B cell (primary cell): Measurements from ENCODE around the gene SEMA3G. TPM values are rescaled to one million over a fixed set of nuclear protein-coding genes. Genes with fewer than 3 reads are reported as not detected.

ENCODE experiments used
- ATAC-seq: fragments of 200-7000 bp; cut with Tn5 transposase; one replicate; pipeline ENCODE4 v1.10.0; 2021; ENCODE audit warnings: low read depth, mild to moderate bottlenecking, moderate number of reproducible peaks, moderate library complexity
- CTCF ChIA-PET: fragments of 350-600 bp; sonication (Branson Sonifier 250); formaldehyde crosslinking; loops from one replicate; lab custom pipeline; 2021; ENCODE audit warnings: antibody characterized with exemption, inconsistent platforms; lab: Charles Lee
- POLR2A ChIA-PET: fragments of 350-600 bp; sonication (Branson Sonifier 250); formaldehyde crosslinking; loops from one replicate; lab custom pipeline; 2021; ENCODE audit warnings: antibody characterized with exemption; lab: Charles Lee
- DNase-seq: peaks from one replicate; pipeline ENCODE4 v3.0.0; 2013
- H2AFZ ChIP-seq: 2 replicates; pipeline ENCODE4 v1.6.1; 2012; ENCODE audit warnings: mild to moderate bottlenecking, low read depth, low read length; ENCODE audit not compliant: insufficient read depth, poor library complexity, severe bottlenecking
- H3K27ac ChIP-seq, 2 donors: 1 replicate in 1 of 2; 2 replicates in 1 of 2; pipeline ENCODE4 v1.5.1; 2012 to 2013; ENCODE audit warnings: low read length in 2 of 2, mild to moderate bottlenecking in 2 of 2, moderate library complexity in 1 of 2
- H3K27me3 ChIP-seq, 4 experiments: fragments of 200-600 bp in 1 of 4; sonication (generic) in 1 of 4; replicated peaks in 1 of 4; 1 replicate in 2 of 4; 2 replicates in 2 of 4; pipeline versions ENCODE4 v1.6.1 to v1.7.0; 2013 to 2016; ENCODE audit warnings: low read length in 3 of 4, mild to moderate bottlenecking in 2 of 4, mixed read lengths in 1 of 4, moderate library complexity in 1 of 4; ENCODE audit not compliant: insufficient read depth in 4 of 4, control insufficient read depth in 3 of 4; ENCODE audit errors: control extremely low read depth in 1 of 4
- H3K36me3 ChIP-seq, 2 experiments: replicated peaks in 1 of 2; 1 replicate in 1 of 2; 2 replicates in 1 of 2; pipeline versions ENCODE4 v1.6.1 to v1.7.1; 2013; ENCODE audit warnings: low read length in 1 of 2; ENCODE audit not compliant: insufficient read depth in 2 of 2, control insufficient read depth in 1 of 2; ENCODE audit errors: control extremely low read depth in 1 of 2, extremely low read depth in 1 of 2
- H3K4me1 ChIP-seq, 2 donors: fragments of 200-600 bp in 1 of 2; sonication (generic) in 1 of 2; 1 replicate in 1 of 2; 2 replicates in 1 of 2; pipeline versions ENCODE4 v1.5.1 to v1.6.1; 2013 to 2017; ENCODE audit warnings: low read length in 2 of 2; ENCODE audit not compliant: control insufficient read depth in 2 of 2, insufficient read depth in 2 of 2
- H3K4me2 ChIP-seq: replicated peaks from 2 replicates; pipeline ENCODE3; 2012; ENCODE audit warnings: mild to moderate bottlenecking, low read depth, low read length; ENCODE audit not compliant: poor library complexity, severe bottlenecking
- H3K4me3 ChIP-seq, 5 experiments: fragments of 200-600 bp in 1 of 5; sonication (generic) in 1 of 5; 1 replicate in 3 of 5; 2 replicates in 2 of 5; pipeline versions ENCODE4 v1.5.1 to v1.7.0; 2011 to 2016; ENCODE audit warnings: low read length in 4 of 5, mild to moderate bottlenecking in 4 of 5, low read depth in 2 of 5, control low read depth in 1 of 5, moderate library complexity in 1 of 5; ENCODE audit not compliant: insufficient read depth in 1 of 5; ENCODE audit errors: control extremely low read depth in 1 of 5, extremely low read depth in 1 of 5
- H3K79me2 ChIP-seq: fragments of 200-600 bp; sonication (generic); one replicate; pipeline ENCODE4 v1.6.0; 2016; ENCODE audit warnings: low read length; ENCODE audit not compliant: control insufficient read depth, insufficient read depth
- H3K9ac ChIP-seq: fragments of 200-600 bp; sonication (generic); 2 replicates; pipeline ENCODE4 v1.6.1; 2017; ENCODE audit warnings: mild to moderate bottlenecking, low read length, moderate library complexity
- H3K9me3 ChIP-seq, 3 donors: one replicate each; pipeline versions ENCODE4 v1.6.1 to v1.7.1; 2013; ENCODE audit warnings: low read length in 2 of 3; ENCODE audit not compliant: control insufficient read depth in 2 of 3, insufficient read depth in 1 of 3; ENCODE audit errors: control extremely low read depth in 1 of 3
- H4K20me1 ChIP-seq: 2 replicates; pipeline ENCODE4 v1.6.0; 2012; ENCODE audit warnings: mild to moderate bottlenecking, low read length; ENCODE audit not compliant: insufficient read depth, control insufficient read depth, poor library complexity, severe bottlenecking
- H3K27ac Mint-ChIP-seq: one replicate; pipeline ENCODE4 v1.8.0; 2021; ENCODE audit warnings: mixed read lengths
- H3K27me3 Mint-ChIP-seq: one replicate; pipeline ENCODE4 v1.8.0; 2021; ENCODE audit warnings: mixed read lengths
- H3K4me1 Mint-ChIP-seq: one replicate; pipeline ENCODE4 v1.8.0; 2021; ENCODE audit warnings: mixed read lengths
- H3K4me3 Mint-ChIP-seq: one replicate; pipeline ENCODE4 v1.8.0; 2021; ENCODE audit warnings: mixed read lengths
- H3K9me3 Mint-ChIP-seq: one replicate; pipeline ENCODE4 v1.8.0; 2022; ENCODE audit warnings: mixed read lengths; ENCODE audit not compliant: insufficient read depth
- CTCF ChIP-seq: fragments of 200-600 bp; IDR thresholded peaks from one replicate; pipeline ENCODE4 v1.8.0; 2022; ENCODE audit warnings: antibody characterized with exemption, mild to moderate bottlenecking
- EZH2 ChIP-seq: IDR thresholded peaks from 2 replicates; pipeline ENCODE4 v1.6.1; 2012; ENCODE audit warnings: borderline replicate concordance, low read depth, mild to moderate bottlenecking, moderate library complexity, low read length; ENCODE audit not compliant: insufficient read depth, poor library complexity, severe bottlenecking
- WGBS: methylation state at CpG from one replicate; pipeline ENCODE4 v1.1.5; 2013; ENCODE audit warnings: missing lambda C conversion rate; ENCODE audit not compliant: insufficient coverage; 5-methylcytosine and 5-hydroxymethylcytosine counted together
- intact Hi-C: fragments of 100-400 bp; cut with micrococcal nuclease; formaldehyde crosslinking; loops from one replicate; pipeline ENCODE4 v1.10.0; 2022
- polyA plus RNA-seq: library from polyadenylated mRNA; depleted of rRNA; stranded (reverse); fragments of >200 nt; gene quantifications from 2 replicates; pipeline ENCODE4 v1.2.3, GENCODE V29; 2012
- total RNA-seq, 2 donors: library from RNA; stranded (reverse); fragments of 120-200 nt in 1 of 2; gene quantifications; 1 replicate in 1 of 2; 2 replicates in 1 of 2; pipeline versions ENCODE4 v1.2.3 to v1.2.4, GENCODE V29; 2013 to 2022

The SEMA3G gene
- total and polyA plus RNA-seq, 2 donors (not counting 1 experiment from before 2014, with no cell fraction given), result 0.10 to 0.42 TPM

- H3K9ac ChIP-seq, result no peak overlapping the region
- 93% methylated on average over 5 of the region's 6 CpGs for WGBS
- no peak overlapping the region for H2AFZ ChIP-seq
- H3K36me3 ChIP-seq, result peaks cover 6 to 24% of the 10 kb centered on the region in 2 experiments
- H3K27ac Mint-ChIP-seq, result peak overlapping the region; percentile 1
- peaks cover 27% of the 10 kb centered on the region for H3K79me2 ChIP-seq
- no peaks in the 10 kb centered on the region for H3K9me3 Mint-ChIP-seq
- no peaks in the 10 kb centered on the region for H3K27me3 Mint-ChIP-seq
- H4K20me1 ChIP-seq, result peaks cover 9% of the 10 kb centered on the region
- H3K4me1 Mint-ChIP-seq, result peaks cover 41% of the 10 kb centered on the region
- ChIA-PET CTCF (interaction anchor here (1.1 to 5.1 kb wide), 3 partner anchors 11 to 103 kb away, joined by 3 to 23 read pairs (median 6); partner anchors contain the start of gene SEMA3G), POLR2A (no interaction called here)
- no peak for TF ChIP-seq CTCF
- no peaks in the 10 kb centered on the region for H3K9me3 ChIP-seq
- H3K27me3 ChIP-seq, result no peaks in the 10 kb centered on the region
- H3K4me3 ChIP-seq, result no peak overlapping the region
- H3K4me1 ChIP-seq, result peaks cover 16 to 27% of the 10 kb centered on the region in 2 donors
- no peak overlapping the region for H3K27ac ChIP-seq
- DNase-seq (no peak), ATAC-seq (no peak)
- H3K4me2 ChIP-seq, result no peak overlapping the region
- no peak overlapping the region for H3K4me3 Mint-ChIP-seq
- intact Hi-C loops, result loop anchor here (5.0 kb wide), 2 partner anchors 229 to 231 kb away; partner anchors contain the start of genes GNL3, PBRM1 and TLR9
Observed at GRCh38 chr3:52458031-52458760, 13.3 kb upstream of the SEMA3G start.

GRCh38 chr3:52456800-52457183 lies 11.9 kb upstream of the SEMA3G start:
- ChIA-PET POLR2A (no interaction called here), CTCF (interaction anchor here (5.1 kb wide), 1 partner anchor 10 kb away, joined by 23 read pairs; the partner anchor contains the start of gene SEMA3G)
- peak overlapping the region; percentile 94 for H3K27ac Mint-ChIP-seq
- peaks cover 1 to 18% of the 10 kb centered on the region in 2 experiments for H3K36me3 ChIP-seq
- no peaks in the 10 kb centered on the region for H3K27me3 ChIP-seq
- H2AFZ ChIP-seq, result no peak overlapping the region
- peak overlapping the region; percentile 88 for H3K4me3 Mint-ChIP-seq
- ATAC-seq, result no peak
- peak overlapping the region in 1 of 2 donors; percentile 92 for H3K27ac ChIP-seq
- no peaks in the 10 kb centered on the region for H3K9me3 Mint-ChIP-seq
- H3K4me3 ChIP-seq, result no peak overlapping the region
- peak overlapping the region; percentile 86 for H3K4me2 ChIP-seq
- no peak overlapping the region for H3K9ac ChIP-seq
- WGBS, result 100% methylated on average over 3 of the region's 5 CpGs
- peaks cover 16 to 27% of the 10 kb centered on the region in 2 donors for H3K4me1 ChIP-seq
- H3K9me3 ChIP-seq, result no peaks in the 10 kb centered on the region
- H4K20me1 ChIP-seq, result no peaks in the 10 kb centered on the region
- no peak for DNase-seq
- peaks cover 38% of the 10 kb centered on the region for H3K4me1 Mint-ChIP-seq
- H3K27me3 Mint-ChIP-seq, result no peaks in the 10 kb centered on the region
- H3K79me2 ChIP-seq, result peaks cover 40% of the 10 kb centered on the region
- TF ChIP-seq EZH2 (no peak), CTCF (no peak)
- intact Hi-C loops, result loop anchor here (5.0 kb wide), 2 partner anchors 229 to 231 kb away; partner anchors contain the start of genes GNL3, PBRM1 and TLR9
